PFSK-1 (cell line): ENCODE data around the gene CPN1.

ENCODE experiments used
- FOXP2 ChIP-seq: optimal IDR thresholded peaks from 2 replicates; pipeline ENCODE3; 2011; ENCODE audit warnings: borderline replicate concordance, control low read depth, inconsistent platforms; ENCODE audit not compliant: insufficient read depth; ENCODE audit errors: extremely low read length, extremely low read depth
- POLR2AphosphoS5 ChIP-seq: IDR thresholded peaks from 2 replicates; pipeline ENCODE4 v1.6.1; 2012; ENCODE audit warnings: low read depth, mild to moderate bottlenecking, control low read depth, low read length, moderate library complexity
- SIN3A ChIP-seq: IDR thresholded peaks from 2 replicates; pipeline ENCODE4 v1.6.1; 2012; ENCODE audit warnings: mild to moderate bottlenecking, low read length, moderate library complexity, borderline replicate concordance; ENCODE audit not compliant: insufficient read depth
- TAF1 ChIP-seq: IDR thresholded peaks from 2 replicates; pipeline ENCODE4 v1.6.1; 2012; ENCODE audit warnings: low read length, control low read depth, borderline replicate concordance; ENCODE audit not compliant: insufficient read depth
- TF ChIP-seq, protein P1 (sequence below), 2 experiments: IDR thresholded peaks; 2 replicates each; pipeline versions ENCODE4 v1.6.1 to v1.8.0; 2011 to 2012; ENCODE audit warnings: low read depth in 2 of 2, low read length in 2 of 2, control low read depth in 1 of 2, inconsistent platforms in 1 of 2, mild to moderate bottlenecking in 1 of 2, moderate library complexity in 1 of 2; ENCODE audit not compliant: insufficient read depth in 1 of 2

The CPN1 gene

DNA sequence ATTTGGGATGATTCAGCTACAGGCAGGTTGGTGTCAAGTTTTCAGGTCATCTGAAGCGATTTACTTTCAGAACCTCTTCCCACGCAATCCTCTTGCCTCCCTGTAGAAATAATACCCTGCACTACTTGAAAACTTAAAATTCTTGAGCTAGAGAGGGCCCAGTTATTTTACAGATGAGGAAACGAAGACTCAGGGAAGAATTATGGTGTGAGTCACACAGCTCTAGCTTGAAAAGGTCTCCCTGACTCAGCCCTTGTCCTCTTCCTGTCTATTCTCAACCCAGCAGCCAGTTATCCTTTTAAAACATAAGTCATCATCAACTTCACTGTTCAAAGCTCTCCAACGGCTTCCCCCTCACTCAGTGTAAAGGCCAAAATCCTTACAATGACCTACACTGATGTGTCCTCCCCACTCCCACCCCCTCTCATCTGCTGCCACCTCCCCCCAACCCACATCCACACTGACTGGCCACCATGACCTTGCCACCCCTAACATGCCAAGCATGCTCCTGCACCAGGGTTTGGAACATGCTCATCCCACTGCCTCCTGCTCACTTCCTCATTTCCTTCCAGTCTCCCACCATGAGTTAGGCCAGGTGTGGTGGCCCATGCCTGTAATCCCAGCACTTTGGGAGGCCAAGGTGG is 75.3 kb downstream of the CPN1 start:
- TF ChIP-seq FOXP2 (no peak), SIN3A (no peak; the same call in 1 of the 2 replicates), POLR2AphosphoS5 (no peak), TAF1 (no peak)
- TF ChIP-seq, protein P1, sequence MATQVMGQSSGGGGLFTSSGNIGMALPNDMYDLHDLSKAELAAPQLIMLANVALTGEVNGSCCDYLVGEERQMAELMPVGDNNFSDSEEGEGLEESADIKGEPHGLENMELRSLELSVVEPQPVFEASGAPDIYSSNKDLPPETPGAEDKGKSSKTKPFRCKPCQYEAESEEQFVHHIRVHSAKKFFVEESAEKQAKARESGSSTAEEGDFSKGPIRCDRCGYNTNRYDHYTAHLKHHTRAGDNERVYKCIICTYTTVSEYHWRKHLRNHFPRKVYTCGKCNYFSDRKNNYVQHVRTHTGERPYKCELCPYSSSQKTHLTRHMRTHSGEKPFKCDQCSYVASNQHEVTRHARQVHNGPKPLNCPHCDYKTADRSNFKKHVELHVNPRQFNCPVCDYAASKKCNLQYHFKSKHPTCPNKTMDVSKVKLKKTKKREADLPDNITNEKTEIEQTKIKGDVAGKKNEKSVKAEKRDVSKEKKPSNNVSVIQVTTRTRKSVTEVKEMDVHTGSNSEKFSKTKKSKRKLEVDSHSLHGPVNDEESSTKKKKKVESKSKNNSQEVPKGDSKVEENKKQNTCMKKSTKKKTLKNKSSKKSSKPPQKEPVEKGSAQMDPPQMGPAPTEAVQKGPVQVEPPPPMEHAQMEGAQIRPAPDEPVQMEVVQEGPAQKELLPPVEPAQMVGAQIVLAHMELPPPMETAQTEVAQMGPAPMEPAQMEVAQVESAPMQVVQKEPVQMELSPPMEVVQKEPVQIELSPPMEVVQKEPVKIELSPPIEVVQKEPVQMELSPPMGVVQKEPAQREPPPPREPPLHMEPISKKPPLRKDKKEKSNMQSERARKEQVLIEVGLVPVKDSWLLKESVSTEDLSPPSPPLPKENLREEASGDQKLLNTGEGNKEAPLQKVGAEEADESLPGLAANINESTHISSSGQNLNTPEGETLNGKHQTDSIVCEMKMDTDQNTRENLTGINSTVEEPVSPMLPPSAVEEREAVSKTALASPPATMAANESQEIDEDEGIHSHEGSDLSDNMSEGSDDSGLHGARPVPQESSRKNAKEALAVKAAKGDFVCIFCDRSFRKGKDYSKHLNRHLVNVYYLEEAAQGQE (IDR thresholded peaks at IDR 0.05; ENCODE audit: insufficient read depth in 1 of 2, low read depth in 2 of 2, low read length in 2 of 2), result no peak

DNA sequence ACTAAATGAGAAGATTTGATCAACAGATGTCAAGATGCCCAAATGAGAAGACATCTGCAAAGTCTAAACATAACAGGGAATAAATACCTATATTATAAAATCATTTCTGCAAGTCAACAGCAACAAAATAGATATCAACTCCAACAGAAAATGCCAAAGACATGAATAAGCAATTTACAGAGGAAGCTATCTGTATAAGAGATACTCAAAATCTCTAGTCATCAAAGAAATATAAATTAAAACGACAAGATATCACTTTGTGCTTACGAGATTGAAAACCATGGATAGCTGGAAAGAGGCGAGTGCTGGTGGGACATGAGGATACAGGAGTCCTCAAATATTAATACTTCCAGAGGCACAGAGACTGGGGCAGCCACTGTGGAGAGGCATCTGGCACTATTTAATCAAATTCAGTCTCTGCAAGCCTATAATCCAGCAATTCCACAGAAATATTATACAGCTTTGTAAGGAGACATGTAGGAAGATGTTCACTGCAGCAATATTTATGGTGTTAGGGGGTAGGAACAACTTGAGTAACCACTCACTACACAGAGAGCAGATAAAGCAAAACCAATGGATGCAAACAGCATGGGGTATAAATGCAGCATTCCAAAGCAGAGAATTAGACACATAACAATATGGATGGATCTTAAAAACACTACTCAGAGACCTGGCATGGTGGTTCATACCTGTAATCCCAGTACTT is 76.7 kb downstream of the CPN1 start:
- no peak for TF ChIP-seq TAF1

- no peak for TF ChIP-seq TAF1
- no peak for TF ChIP-seq POLR2AphosphoS5
- TF ChIP-seq, protein P1 (IDR thresholded peaks at IDR 0.05; ENCODE audit: insufficient read depth in 1 of 2, low read depth in 2 of 2, low read length in 2 of 2), result no peak
- TF ChIP-seq SIN3A, result no peak
- no peak for TF ChIP-seq FOXP2
Measured at GRCh38 chr10:100000109-100000644, 81.5 kb downstream of the CPN1 start.

GRCh38 chr10:99999319-100000108 is 82.2 kb downstream of the CPN1 start:
- TF ChIP-seq POLR2AphosphoS5 (no peak), SIN3A (no peak), FOXP2 (no peak), TAF1 (no peak)
- TF ChIP-seq, protein P1 (IDR thresholded peaks at IDR 0.05; ENCODE audit: insufficient read depth in 1 of 2, low read depth in 2 of 2, low read length in 2 of 2), result no peak

- TF ChIP-seq TAF1 (no peak), POLR2AphosphoS5 (no peak), SIN3A (no peak), FOXP2 (no peak)
- TF ChIP-seq, protein P1 (IDR thresholded peaks at IDR 0.05; ENCODE audit: insufficient read depth in 1 of 2, low read depth in 2 of 2, low read length in 2 of 2), result no peak
Measured at GRCh38 chr10:99998889-99999288, 82.8 kb downstream of the CPN1 start.
